Loucy (cell line): Measurements from ENCODE around the gene POLG.

Experiments used
- CTCF ChIP-seq: fragments of 200-600 bp; sonication (generic); conservative IDR thresholded peaks from 2 replicates; pipeline ENCODE4 v1.5.1; 2014; ENCODE audit warnings: mild to moderate bottlenecking, antibody characterized with exemption, low read length
- EZH2phosphoT487 ChIP-seq: fragments of 200-600 bp; IDR thresholded peaks from 2 replicates; pipeline ENCODE4 v1.6.1; 2018; ENCODE audit warnings: antibody characterized with exemption, mild to moderate bottlenecking, moderate library complexity, borderline replicate concordance

GRCh38 chr15:89321521-89322410, 12.9 kb downstream of the POLG start:
- TF ChIP-seq CTCF (0 out of 2 replicates have a peak, but pooled peaks have one; percentile 32), EZH2phosphoT487 (no peak)
